SHP77 treated with DMSO at 0.1 percent for 48 hours (cell line): Measurements from ENCODE around the gene HOXB13.

Experiments used
- DNase-seq: peaks from one replicate; lab custom pipeline; 2025; lab: John Stamatoyannopoulos, UW

HOXB13 gene

GRCh38 chr17:48748718-48749566 is 20.4 kb upstream of the HOXB13 start:
- DNase-seq, result no peak

- no peak for DNase-seq
These were observed 19.2 kb upstream of the HOXB13 start for GRCh38 chr17:48747445-48748363.

GRCh38 chr17:48746916-48747444 is 18.4 kb upstream of the HOXB13 start:
- no peak for DNase-seq

- DNase-seq, result no peak
These were observed 17.1 kb upstream of the HOXB13 start for GRCh38 chr17:48745381-48746275.

- no peak for DNase-seq
These were observed 12.0 kb upstream of the HOXB13 start for GRCh38 chr17:48740537-48740936.

GRCh38 chr17:48738803-48739526 is 10.4 kb upstream of the HOXB13 start:
- no peak for DNase-seq

GRCh38 chr17:48738424-48738802 is 9.9 kb upstream of the HOXB13 start:
- DNase-seq, result no peak

GRCh38 chr17:48737330-48738043 is 8.9 kb upstream of the HOXB13 start:
- no peak for DNase-seq

- DNase-seq, result no peak
These were observed 6.5 kb upstream of the HOXB13 start for GRCh38 chr17:48735062-48735351.

GRCh38 chr17:48734333-48735061 is 5.9 kb upstream of the HOXB13 start:
- no peak for DNase-seq

GRCh38 chr17:48733632-48734328 is 5.2 kb upstream of the HOXB13 start:
- DNase-seq, result no peak

- DNase-seq, result no peak
These were observed 4.4 kb upstream of the HOXB13 start for GRCh38 chr17:48732688-48733629.

GRCh38 chr17:48731355-48731754 is 2.8 kb upstream of the HOXB13 start:
- no peak for DNase-seq

- no peak for DNase-seq
These were observed 1.6 kb upstream of the HOXB13 start for GRCh38 chr17:48730240-48730550.

- no peak for DNase-seq
These were observed 1.0 kb upstream of the HOXB13 start for GRCh38 chr17:48729335-48730239.

- DNase-seq, result no peak
These were observed 955 bp downstream of the HOXB13 start for GRCh38 chr17:48727415-48728175.

GRCh38 chr17:48726916-48727286 is 1.6 kb downstream of the HOXB13 start:
- no peak for DNase-seq
